ENCODE results near the gene DHX32. TPM values are rescaled to one million over a fixed set of nuclear protein-coding genes. Genes with fewer than 3 reads are reported as not detected.

The DHX32 gene
- total RNA-seq, 1 experiment from 2014 or later, result 28.0 TPM

DNA sequence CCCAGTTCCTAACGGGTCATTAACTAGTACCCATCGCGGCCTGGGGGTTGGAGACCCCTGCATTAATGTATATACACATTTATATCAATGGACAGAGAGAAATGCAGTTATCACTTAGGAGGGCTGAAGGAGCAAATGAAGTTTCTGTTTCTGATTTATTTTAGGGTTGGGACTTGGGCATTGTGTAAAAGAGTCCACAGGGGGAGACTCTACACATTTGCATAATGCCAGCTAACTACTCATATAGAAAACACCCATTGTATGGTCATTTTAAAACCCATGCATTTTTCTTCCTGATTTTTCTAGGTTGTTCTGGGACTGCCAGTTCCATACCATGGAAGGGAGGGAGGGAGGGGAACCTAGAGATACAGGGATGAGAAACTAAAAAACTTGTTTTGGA lies 34.2 kb downstream of the DHX32 start (continued):
- TF ChIP-seq, protein P1, sequence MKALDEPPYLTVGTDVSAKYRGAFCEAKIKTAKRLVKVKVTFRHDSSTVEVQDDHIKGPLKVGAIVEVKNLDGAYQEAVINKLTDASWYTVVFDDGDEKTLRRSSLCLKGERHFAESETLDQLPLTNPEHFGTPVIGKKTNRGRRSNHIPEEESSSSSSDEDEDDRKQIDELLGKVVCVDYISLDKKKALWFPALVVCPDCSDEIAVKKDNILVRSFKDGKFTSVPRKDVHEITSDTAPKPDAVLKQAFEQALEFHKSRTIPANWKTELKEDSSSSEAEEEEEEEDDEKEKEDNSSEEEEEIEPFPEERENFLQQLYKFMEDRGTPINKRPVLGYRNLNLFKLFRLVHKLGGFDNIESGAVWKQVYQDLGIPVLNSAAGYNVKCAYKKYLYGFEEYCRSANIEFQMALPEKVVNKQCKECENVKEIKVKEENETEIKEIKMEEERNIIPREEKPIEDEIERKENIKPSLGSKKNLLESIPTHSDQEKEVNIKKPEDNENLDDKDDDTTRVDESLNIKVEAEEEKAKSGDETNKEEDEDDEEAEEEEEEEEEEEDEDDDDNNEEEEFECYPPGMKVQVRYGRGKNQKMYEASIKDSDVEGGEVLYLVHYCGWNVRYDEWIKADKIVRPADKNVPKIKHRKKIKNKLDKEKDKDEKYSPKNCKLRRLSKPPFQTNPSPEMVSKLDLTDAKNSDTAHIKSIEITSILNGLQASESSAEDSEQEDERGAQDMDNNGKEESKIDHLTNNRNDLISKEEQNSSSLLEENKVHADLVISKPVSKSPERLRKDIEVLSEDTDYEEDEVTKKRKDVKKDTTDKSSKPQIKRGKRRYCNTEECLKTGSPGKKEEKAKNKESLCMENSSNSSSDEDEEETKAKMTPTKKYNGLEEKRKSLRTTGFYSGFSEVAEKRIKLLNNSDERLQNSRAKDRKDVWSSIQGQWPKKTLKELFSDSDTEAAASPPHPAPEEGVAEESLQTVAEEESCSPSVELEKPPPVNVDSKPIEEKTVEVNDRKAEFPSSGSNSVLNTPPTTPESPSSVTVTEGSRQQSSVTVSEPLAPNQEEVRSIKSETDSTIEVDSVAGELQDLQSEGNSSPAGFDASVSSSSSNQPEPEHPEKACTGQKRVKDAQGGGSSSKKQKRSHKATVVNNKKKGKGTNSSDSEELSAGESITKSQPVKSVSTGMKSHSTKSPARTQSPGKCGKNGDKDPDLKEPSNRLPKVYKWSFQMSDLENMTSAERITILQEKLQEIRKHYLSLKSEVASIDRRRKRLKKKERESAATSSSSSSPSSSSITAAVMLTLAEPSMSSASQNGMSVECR (CRISPR knock-in tag; IDR thresholded peaks at IDR 0.05; ENCODE audit: borderline replicate concordance), result no peak
- TF ChIP-seq ZSCAN18 (CRISPR knock-in tag; IDR thresholded peaks at IDR 0.05) (no peak), ESRRA (CRISPR knock-in tag; IDR thresholded peaks at IDR 0.05; ENCODE audit: borderline replicate concordance) (no peak), SMAD3 (CRISPR knock-in tag; IDR thresholded peaks at IDR 0.05; ENCODE audit: borderline replicate concordance) (no peak), HMGA2 (CRISPR knock-in tag; IDR thresholded peaks at IDR 0.05) (no peak), KAT7 (CRISPR knock-in tag; IDR thresholded peaks at IDR 0.05; ENCODE audit: borderline replicate concordance) (no peak), NFYB (CRISPR knock-in tag; conservative IDR thresholded peaks at IDR 0.05; ENCODE audit: low read depth) (no peak), GABPB1 (CRISPR knock-in tag; IDR thresholded peaks at IDR 0.05) (no peak), MYBL2 (CRISPR knock-in tag; IDR thresholded peaks at IDR 0.05) (no peak), CREM (CRISPR knock-in tag; IDR thresholded peaks at IDR 0.05) (no peak), USF2 (CRISPR knock-in tag; IDR thresholded peaks at IDR 0.05) (no peak)
- TF ChIP-seq, protein P2, sequence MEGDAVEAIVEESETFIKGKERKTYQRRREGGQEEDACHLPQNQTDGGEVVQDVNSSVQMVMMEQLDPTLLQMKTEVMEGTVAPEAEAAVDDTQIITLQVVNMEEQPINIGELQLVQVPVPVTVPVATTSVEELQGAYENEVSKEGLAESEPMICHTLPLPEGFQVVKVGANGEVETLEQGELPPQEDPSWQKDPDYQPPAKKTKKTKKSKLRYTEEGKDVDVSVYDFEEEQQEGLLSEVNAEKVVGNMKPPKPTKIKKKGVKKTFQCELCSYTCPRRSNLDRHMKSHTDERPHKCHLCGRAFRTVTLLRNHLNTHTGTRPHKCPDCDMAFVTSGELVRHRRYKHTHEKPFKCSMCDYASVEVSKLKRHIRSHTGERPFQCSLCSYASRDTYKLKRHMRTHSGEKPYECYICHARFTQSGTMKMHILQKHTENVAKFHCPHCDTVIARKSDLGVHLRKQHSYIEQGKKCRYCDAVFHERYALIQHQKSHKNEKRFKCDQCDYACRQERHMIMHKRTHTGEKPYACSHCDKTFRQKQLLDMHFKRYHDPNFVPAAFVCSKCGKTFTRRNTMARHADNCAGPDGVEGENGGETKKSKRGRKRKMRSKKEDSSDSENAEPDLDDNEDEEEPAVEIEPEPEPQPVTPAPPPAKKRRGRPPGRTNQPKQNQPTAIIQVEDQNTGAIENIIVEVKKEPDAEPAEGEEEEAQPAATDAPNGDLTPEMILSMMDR (IDR thresholded peaks at IDR 0.05), result no peak

DNA sequence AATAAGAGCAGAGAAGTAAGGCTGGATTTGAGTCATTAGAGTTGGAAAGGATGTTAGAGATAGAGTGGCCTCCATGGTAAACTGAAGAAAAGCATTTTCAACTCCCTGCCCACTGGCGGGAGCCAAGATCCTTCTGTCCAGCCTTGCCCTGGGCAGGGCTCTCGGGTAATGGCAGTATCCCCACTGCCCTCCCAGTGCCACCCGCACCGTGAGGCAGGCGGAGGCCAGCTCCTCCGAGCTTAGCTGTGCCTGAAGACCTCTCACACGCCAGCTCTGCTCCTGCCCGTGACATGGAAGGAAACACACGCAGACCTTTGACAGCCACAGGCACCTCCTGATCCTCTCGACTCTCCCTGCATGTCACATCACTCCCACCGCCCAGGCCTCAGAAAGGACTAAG lies 35.5 kb downstream of the DHX32 start:
- H3K27ac Mint-ChIP-seq, result no peak overlapping the region
- POLR2A ChIA-PET, result no interaction called here
- H3K4me3 Mint-ChIP-seq, result no peak overlapping the region
- H3K4me1 Mint-ChIP-seq, result no peaks in the 10 kb centered on the region
- H3K9me3 Mint-ChIP-seq, result 0 out of 2 replicates have a peak, but pooled peaks cover 3% of the 10 kb centered on the region
- ATAC-seq (no peak), DNase-seq (ENCODE audit: low spot score) (no peak)
- CTCF ChIA-PET, result interaction anchor here (1.4 kb wide), 1 partner anchor 22 kb away, joined by 3 read pairs; no protein-coding TSS in a partner anchor
- H3K36me3 Mint-ChIP-seq, result peaks cover 39% of the 10 kb centered on the region
- H3K27me3 Mint-ChIP-seq (ENCODE audit: low read depth), result no peaks in the 10 kb centered on the region
- TF ChIP-seq, protein P3, sequence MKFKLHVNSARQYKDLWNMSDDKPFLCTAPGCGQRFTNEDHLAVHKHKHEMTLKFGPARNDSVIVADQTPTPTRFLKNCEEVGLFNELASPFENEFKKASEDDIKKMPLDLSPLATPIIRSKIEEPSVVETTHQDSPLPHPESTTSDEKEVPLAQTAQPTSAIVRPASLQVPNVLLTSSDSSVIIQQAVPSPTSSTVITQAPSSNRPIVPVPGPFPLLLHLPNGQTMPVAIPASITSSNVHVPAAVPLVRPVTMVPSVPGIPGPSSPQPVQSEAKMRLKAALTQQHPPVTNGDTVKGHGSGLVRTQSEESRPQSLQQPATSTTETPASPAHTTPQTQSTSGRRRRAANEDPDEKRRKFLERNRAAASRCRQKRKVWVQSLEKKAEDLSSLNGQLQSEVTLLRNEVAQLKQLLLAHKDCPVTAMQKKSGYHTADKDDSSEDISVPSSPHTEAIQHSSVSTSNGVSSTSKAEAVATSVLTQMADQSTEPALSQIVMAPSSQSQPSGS (CRISPR knock-in tag; IDR thresholded peaks at IDR 0.05; ENCODE audit: borderline replicate concordance, low read depth), result no peak
- TF ChIP-seq FOXK1 (CRISPR knock-in tag; IDR thresholded peaks at IDR 0.05), result no peak
- TF ChIP-seq FOXP1 (CRISPR knock-in tag; IDR thresholded peaks at IDR 0.05; ENCODE audit: borderline replicate concordance), result no peak
- TF ChIP-seq IRF2 (CRISPR knock-in tag; IDR thresholded peaks at IDR 0.05; ENCODE audit: borderline replicate concordance, low read depth), result no peak
- no peak for TF ChIP-seq ZNF396 (CRISPR knock-in tag; IDR thresholded peaks at IDR 0.05; ENCODE audit: borderline replicate concordance)
- TF ChIP-seq TEAD1 (CRISPR knock-in tag; IDR thresholded peaks at IDR 0.05), result no peak
- no peak for TF ChIP-seq ZBTB21 (CRISPR knock-in tag; IDR thresholded peaks at IDR 0.05; ENCODE audit: borderline replicate concordance)
- no peak for TF ChIP-seq HMGXB4 (CRISPR knock-in tag; IDR thresholded peaks at IDR 0.05)
- no peak for TF ChIP-seq MXD4 (CRISPR knock-in tag; IDR thresholded peaks at IDR 0.05; ENCODE audit: borderline replicate concordance)
- no peak for TF ChIP-seq NFATC4 (CRISPR knock-in tag; IDR thresholded peaks at IDR 0.05)
- TF ChIP-seq ZNF138 (CRISPR knock-in tag; conservative IDR thresholded peaks at IDR 0.05), result no peak
- TF ChIP-seq NR3C1 (CRISPR knock-in tag; conservative IDR thresholded peaks at IDR 0.05; ENCODE audit: low read depth), result no peak
- TF ChIP-seq GRHL2 (CRISPR knock-in tag; IDR thresholded peaks at IDR 0.05; ENCODE audit: insufficient replicate concordance, severe bottlenecking), result no peak
- no peak for TF ChIP-seq KAT7 (CRISPR knock-in tag; IDR thresholded peaks at IDR 0.05; ENCODE audit: borderline replicate concordance)
